Hair follicular keratinocyte (primary cell): ENCODE measurements around the gene GPR137. TPM values are rescaled to one million over a fixed set of nuclear protein-coding genes. Genes with fewer than 3 reads are reported as not detected.

ENCODE experiments used
- total RNA-seq: library from RNA; depleted of rRNA; stranded (reverse); fragments of >200 nt; gene quantifications from 2 replicates; pipeline ENCODE4 v1.2.3, GENCODE V29; 2015

GPR137 gene
- total RNA-seq: 9.7 and 14.3 TPM in 2 replicates

GRCh38 chr11:64284962-64285884 lies at the start of gene GPR137:
GPR137 (plus strand) TSS chr11:64285848; CDS start chr11:64286525, 677 bp downstream.

GRCh38 chr11:64240435-64241240 lies 45.0 kb upstream of the GPR137 start, which contains the start of gene FKBP2:
FKBP2 (plus strand) TSS chr11:64241095; CDS start chr11:64242388, 1,293 bp downstream.

GRCh38 chr11:64246871-64247728 lies 38.5 kb upstream of the GPR137 start, which contains the start of gene PPP1R14B:
PPP1R14B (minus strand) TSS chr11:64246943; CDS start chr11:64246673, 270 bp downstream.

GRCh38 chr11:64251016-64251752 lies 34.5 kb upstream of the GPR137 start, which contains the start of gene PLCB3:
PLCB3 (plus strand) TSS chr11:64251530; CDS start chr11:64251650, 120 bp downstream.

GRCh38 chr11:64284048-64284961 lies 1.3 kb upstream of the GPR137 start, which contains the start of gene BAD:
BAD (minus strand) TSS chr11:64284665; CDS start chr11:64284368, 297 bp downstream.

GRCh38 chr11:64291262-64291751 lies 5.7 kb downstream of the GPR137 start, which contains the start of gene KCNK4:
KCNK4 (plus strand) TSS chr11:64291302; CDS start chr11:64293019, 1,717 bp downstream.

GRCh38 chr11:64299847-64300648 lies 14.4 kb downstream of the GPR137 start, which contains the start of gene CATSPERZ:
CATSPERZ (plus strand) TSS chr11:64300358; CDS start chr11:64300411, 53 bp downstream.

GRCh38 chr11:64305075-64305690 lies 19.5 kb downstream of the GPR137 start, which contains the start of gene ESRRA:
ESRRA (plus strand) TSS chr11:64305524; CDS start chr11:64307180, 1,656 bp downstream.

GRCh38 chr11:64317325-64317960 lies 31.8 kb downstream of the GPR137 start, which contains the start of gene TRMT112:
TRMT112 (minus strand) TSS chr11:64317559; CDS start chr11:64317526, 33 bp downstream.

GRCh38 chr11:64317961-64318765 lies 32.5 kb downstream of the GPR137 start, which contains the start of gene PRDX5:
PRDX5 (plus strand) TSS chr11:64318121; CDS start chr11:64318216, 95 bp downstream.

Other genes starting within 250 kb of the GPR137 start
- gene FLRT1, start 249.9 kb upstream of the GPR137 start, total RNA-seq: under 0.01 and 0.04 TPM in 2 replicates
- gene MACROD1, start 119.7 kb upstream of the GPR137 start, total RNA-seq: 9.5 and 33.2 TPM in 2 replicates
- 109 and 224 TPM in 2 replicates for gene STIP1, start 99.7 kb upstream of the GPR137 start, total RNA-seq
- gene FERMT3, start 79.1 kb upstream of the GPR137 start, total RNA-seq: 0.08 and 0.91 TPM in 2 replicates
- gene TRPT1, start 59.7 kb upstream of the GPR137 start, total RNA-seq: 74.0 and 77.4 TPM in 2 replicates
- 63.2 and 87.3 TPM in 2 replicates for gene NUDT22, start 59.6 kb upstream of the GPR137 start, total RNA-seq
- 3.6 and 11.8 TPM in 2 replicates for gene DNAJC4, start 55.3 kb upstream of the GPR137 start, total RNA-seq
- gene VEGFB, start 51.3 kb upstream of the GPR137 start, total RNA-seq: 18.5 and 24.9 TPM in 2 replicates
- gene FKBP2, start 44.8 kb upstream of the GPR137 start, total RNA-seq: 76.7 and 91.4 TPM in 2 replicates
- 466 and 691 TPM in 2 replicates for gene PPP1R14B, start 38.9 kb upstream of the GPR137 start, total RNA-seq
- 55.4 and 71.7 TPM in 2 replicates for gene PLCB3, start 34.3 kb upstream of the GPR137 start, total RNA-seq
- gene BAD, start 1.2 kb upstream of the GPR137 start, total RNA-seq: 110 and 128 TPM in 2 replicates
- 0.80 TPM in 1 of 2 replicates, not detected in the other for gene KCNK4, start 5.5 kb downstream of the GPR137 start, total RNA-seq
- gene CATSPERZ, start 14.5 kb downstream of the GPR137 start, total RNA-seq: not detected in 2 replicates
- 98.0 and 103 TPM in 2 replicates for gene ESRRA, start 19.7 kb downstream of the GPR137 start, total RNA-seq
- 364 and 700 TPM in 2 replicates for gene TRMT112, start 31.7 kb downstream of the GPR137 start, total RNA-seq
- 539 and 647 TPM in 2 replicates for gene PRDX5, start 32.3 kb downstream of the GPR137 start, total RNA-seq
- gene CCDC88B, start 54.4 kb downstream of the GPR137 start, total RNA-seq: 3.9 and 5.3 TPM in 2 replicates
- gene RPS6KA4, start 73.3 kb downstream of the GPR137 start, total RNA-seq: 54.7 and 95.9 TPM in 2 replicates